Naive thymus-derived CD8-positive, alpha-beta T cell (primary cell): Measurements from ENCODE around the gene FMO2. TPM values are rescaled to one million over a fixed set of nuclear protein-coding genes. Genes with fewer than 3 reads are reported as not detected.

Source experiments
- ATAC-seq, 2 donors: fragments of 150-1000 bp; cut with Tn5 transposase in 1 of 2; sonication (Bioruptor Pico), chemical (Tn5 transposase) in 1 of 2; 1 replicate in 1 of 2; 2 replicates in 1 of 2; pipeline ENCODE4 v1.10.0; 2021; ENCODE audit warnings: mild to moderate bottlenecking in 2 of 2, moderate library complexity in 2 of 2
- POLR2A ChIA-PET: fragments of 350-600 bp; sonication (Branson Sonifier 250); formaldehyde crosslinking; loops from one replicate; lab custom pipeline; 2021; ENCODE audit warnings: antibody characterized with exemption; lab: Charles Lee
- DNase-seq, 10 donors: peaks; one replicate each; pipeline versions ENCODE4 v3.0.0 to v3.0.0-alpha.2; 2020 to 2022
- H3K27ac Mint-ChIP-seq, 10 donors: one replicate each; pipeline ENCODE4 v1.8.0; 2020 to 2022; ENCODE audit warnings: mild to moderate bottlenecking in 10 of 10, mixed read lengths in 10 of 10, moderate library complexity in 4 of 10, inconsistent platforms in 1 of 10
- H3K27me3 Mint-ChIP-seq, 5 donors: one replicate each; pipeline ENCODE4 v1.8.0; 2021 to 2022; ENCODE audit warnings: mixed read lengths in 5 of 5
- H3K36me3 Mint-ChIP-seq, 3 donors: one replicate each; pipeline ENCODE4 v1.8.0; 2020 to 2022; ENCODE audit warnings: mixed read lengths in 3 of 3, mild to moderate bottlenecking in 2 of 3, inconsistent platforms in 1 of 3
- H3K4me1 Mint-ChIP-seq, 4 donors: one replicate each; pipeline ENCODE4 v1.8.0; 2021 to 2022; ENCODE audit warnings: mixed read lengths in 4 of 4
- H3K4me3 Mint-ChIP-seq, 10 donors: one replicate each; pipeline ENCODE4 v1.8.0; 2020 to 2022; ENCODE audit warnings: mild to moderate bottlenecking in 10 of 10, mixed read lengths in 10 of 10, moderate library complexity in 6 of 10, inconsistent platforms in 1 of 10
- H3K9me3 Mint-ChIP-seq, 9 donors: one replicate each; pipeline ENCODE4 v1.8.0; 2020 to 2022; ENCODE audit warnings: mixed read lengths in 9 of 9, mild to moderate bottlenecking in 3 of 9, inconsistent platforms in 1 of 9, moderate library complexity in 1 of 9
- polyA plus RNA-seq, 3 donors: library from polyadenylated mRNA; unstranded; fragments of 300-500 nt; fragmentation: Illumina TruSeq; gene quantifications; one replicate each; pipeline ENCODE4 v1.2.3, GENCODE V29; 2021
- total RNA-seq, 8 experiments: library from RNA in 2 of 8; stranded (reverse) in 2 of 8; gene quantifications; one replicate each; pipeline ENCODE4 v1.2.3 and lab custom pipeline; 2021 to 2026

The FMO2 gene
- total RNA-seq = not detected
- not detected for polyA plus RNA-seq
- 0 reads per million in 6 experiments for total RNA-seq (lab: John Stamatoyannopoulos, UW)

GRCh38 chr1:171185091-171185490 lies at the start of gene FMO2:
Gene FMO2 (plus strand): TSS chr1:171185300. CDS start chr1:171185714, 414 bp downstream.
- no peak for ATAC-seq
- H3K4me1 Mint-ChIP-seq = no peaks in the 10 kb centered on the region
- POLR2A ChIA-PET = no interaction called here
- peaks cover 5 to 23% (median 12%) of the 10 kb centered on the region in 5 donors for H3K27me3 Mint-ChIP-seq
- no peak for DNase-seq
- H3K4me3 Mint-ChIP-seq = no peak within 1 kb of the TSS
- H3K9me3 Mint-ChIP-seq = no peaks in the 10 kb centered on the region
- H3K36me3 Mint-ChIP-seq = no peaks in the 10 kb centered on the region
- H3K27ac Mint-ChIP-seq = no peak within 1 kb of the TSS

- POLR2A ChIA-PET = no interaction called here
- ATAC-seq = no peak
- peaks cover 3 to 44% (median 12%) of the 10 kb centered on the region in 5 donors for H3K27me3 Mint-ChIP-seq
- no peak for DNase-seq
- peaks cover 0 to 6% (median 0%) of the 10 kb centered on the region in 4 donors for H3K4me1 Mint-ChIP-seq
- H3K9me3 Mint-ChIP-seq = peaks cover 0 to 2% (median 0%) of the 10 kb centered on the region in 9 donors
- H3K27ac Mint-ChIP-seq = no peak overlapping the region
- no peak overlapping the region for H3K4me3 Mint-ChIP-seq
- H3K36me3 Mint-ChIP-seq = no peaks in the 10 kb centered on the region
These were observed 47.5 kb upstream of the FMO2 start for GRCh38 chr1:171137580-171137979.

- no peak for DNase-seq
- Mint-ChIP-seq H3K27me3 (peaks cover 3 to 45% (median 10%) of the 10 kb centered on the region in 5 donors), H3K36me3 (no peaks in the 10 kb centered on the region), H3K4me3 (no peak overlapping the region), H3K9me3 (peaks cover 0 to 2% (median 0%) of the 10 kb centered on the region in 9 donors), H3K27ac (no peak overlapping the region), H3K4me1 (peaks cover 0 to 6% (median 0%) of the 10 kb centered on the region in 4 donors)
- no peak for ATAC-seq
- POLR2A ChIA-PET = no interaction called here
These were observed 46.1 kb upstream of the FMO2 start for GRCh38 chr1:171138980-171139379.

- Mint-ChIP-seq H3K9me3 (peaks cover 0 to 2% (median 0%) of the 10 kb centered on the region in 9 donors), H3K4me1 (peaks cover 0 to 6% (median 0%) of the 10 kb centered on the region in 4 donors), H3K36me3 (no peaks in the 10 kb centered on the region), H3K27me3 (peaks cover 3 to 45% (median 11%) of the 10 kb centered on the region in 5 donors), H3K4me3 (no peak overlapping the region), H3K27ac (no peak overlapping the region)
- DNase-seq (no peak), ATAC-seq (no peak)
- POLR2A ChIA-PET = no interaction called here
These were observed 45.2 kb upstream of the FMO2 start for GRCh38 chr1:171139890-171140289.

- Mint-ChIP-seq H3K27ac (no peak overlapping the region), H3K27me3 (peaks cover 3 to 45% (median 15%) of the 10 kb centered on the region in 5 donors), H3K4me1 (peaks cover 0 to 6% (median 0%) of the 10 kb centered on the region in 4 donors), H3K4me3 (no peak overlapping the region), H3K9me3 (peaks cover 0 to 5% (median 0%) of the 10 kb centered on the region in 9 donors), H3K36me3 (no peaks in the 10 kb centered on the region)
- POLR2A ChIA-PET = no interaction called here
- DNase-seq = no peak
- no peak for ATAC-seq
These were observed 44.7 kb upstream of the FMO2 start for GRCh38 chr1:171140401-171140800.

- no peak overlapping the region for H3K4me3 Mint-ChIP-seq
- DNase-seq (no peak), ATAC-seq (no peak)
- H3K4me1 Mint-ChIP-seq = peaks cover 0 to 6% (median 0%) of the 10 kb centered on the region in 4 donors
- POLR2A ChIA-PET = no interaction called here
- no peak overlapping the region for H3K27ac Mint-ChIP-seq
- no peaks in the 10 kb centered on the region for H3K36me3 Mint-ChIP-seq
- peaks cover 0 to 5% (median 0%) of the 10 kb centered on the region in 9 donors for H3K9me3 Mint-ChIP-seq
- H3K27me3 Mint-ChIP-seq = peaks cover 3 to 42% (median 18%) of the 10 kb centered on the region in 5 donors
These were observed 44.0 kb upstream of the FMO2 start for GRCh38 chr1:171140956-171141687.

- Mint-ChIP-seq H3K4me1 (peaks cover 0 to 6% (median 0%) of the 10 kb centered on the region in 4 donors), H3K9me3 (peaks cover 0 to 5% (median 0%) of the 10 kb centered on the region in 9 donors), H3K27me3 (peaks cover 1 to 35% (median 16%) of the 10 kb centered on the region in 5 donors), H3K27ac (no peak overlapping the region), H3K4me3 (no peak overlapping the region), H3K36me3 (no peaks in the 10 kb centered on the region)
- POLR2A ChIA-PET = no interaction called here
- no peak for DNase-seq
- ATAC-seq = no peak
These were observed 43.2 kb upstream of the FMO2 start for GRCh38 chr1:171141688-171142415.

- no peak overlapping the region for H3K4me3 Mint-ChIP-seq
- POLR2A ChIA-PET = no interaction called here
- no peaks in the 10 kb centered on the region for H3K36me3 Mint-ChIP-seq
- peaks cover 0 to 6% (median 0%) of the 10 kb centered on the region in 4 donors for H3K4me1 Mint-ChIP-seq
- no peak for ATAC-seq
- peaks cover 0 to 5% (median 0%) of the 10 kb centered on the region in 9 donors for H3K9me3 Mint-ChIP-seq
- peaks cover 0 to 26% (median 16%) of the 10 kb centered on the region in 5 donors for H3K27me3 Mint-ChIP-seq
- no peak overlapping the region for H3K27ac Mint-ChIP-seq
- DNase-seq = no peak
These were observed 42.4 kb upstream of the FMO2 start for GRCh38 chr1:171142416-171143385.

- Mint-ChIP-seq H3K27ac (no peak overlapping the region), H3K27me3 (peaks cover 2 to 23% (median 10%) of the 10 kb centered on the region in 5 donors), H3K9me3 (peaks cover 0 to 1% (median 0%) of the 10 kb centered on the region in 9 donors), H3K36me3 (no peaks in the 10 kb centered on the region), H3K4me1 (no peaks in the 10 kb centered on the region), H3K4me3 (no peak overlapping the region)
- no peak for DNase-seq
- no peak for ATAC-seq
- POLR2A ChIA-PET = no interaction called here
These were observed 34.9 kb upstream of the FMO2 start for GRCh38 chr1:171150156-171150555.

- no peaks in the 10 kb centered on the region for H3K36me3 Mint-ChIP-seq
- POLR2A ChIA-PET = no interaction called here
- peaks cover 5 to 28% (median 11%) of the 10 kb centered on the region in 5 donors for H3K27me3 Mint-ChIP-seq
- no peak overlapping the region for H3K27ac Mint-ChIP-seq
- ATAC-seq (no peak), DNase-seq (no peak)
- peaks cover 0 to 1% (median 0%) of the 10 kb centered on the region in 9 donors for H3K9me3 Mint-ChIP-seq
- H3K4me1 Mint-ChIP-seq = no peaks in the 10 kb centered on the region
- no peak overlapping the region for H3K4me3 Mint-ChIP-seq
These were observed 32.6 kb upstream of the FMO2 start for GRCh38 chr1:171152549-171152948.

GRCh38 chr1:171155484-171155883 lies 29.6 kb upstream of the FMO2 start:
- no peak overlapping the region for H3K4me3 Mint-ChIP-seq
- no peaks in the 10 kb centered on the region for H3K4me1 Mint-ChIP-seq
- peaks cover 2 to 51% (median 12%) of the 10 kb centered on the region in 5 donors for H3K27me3 Mint-ChIP-seq
- POLR2A ChIA-PET = no interaction called here
- no peak overlapping the region for H3K27ac Mint-ChIP-seq
- ATAC-seq (no peak), DNase-seq (no peak)
- H3K36me3 Mint-ChIP-seq = no peaks in the 10 kb centered on the region
- H3K9me3 Mint-ChIP-seq = peaks cover 0 to 1% (median 0%) of the 10 kb centered on the region in 9 donors

GRCh38 chr1:171158096-171158495 lies 27.0 kb upstream of the FMO2 start:
- H3K27me3 Mint-ChIP-seq = peaks cover 1 to 47% (median 5%) of the 10 kb centered on the region in 5 donors
- POLR2A ChIA-PET = no interaction called here

More at GRCh38 chr1:171158096-171158495, 27.0 kb upstream of the FMO2 start:
- ATAC-seq = no peak
- H3K27ac Mint-ChIP-seq = no peak overlapping the region
- H3K36me3 Mint-ChIP-seq = no peaks in the 10 kb centered on the region
- peaks cover 0 to 1% (median 0%) of the 10 kb centered on the region in 9 donors for H3K9me3 Mint-ChIP-seq
- no peaks in the 10 kb centered on the region for H3K4me1 Mint-ChIP-seq
- H3K4me3 Mint-ChIP-seq = no peak overlapping the region
- DNase-seq = no peak
